ENCODE data around the gene PDGFA.

PDGFA gene

GRCh38 chr7:477626-478220, 41.9 kb downstream of the PDGFA start:
- Histone ChIP-seq H3K9me3 (ENCODE audit: severe bottlenecking) (no peaks in the 10 kb centered on the region), H3K27me3 (ENCODE audit: insufficient read depth, poor library complexity, severe bottlenecking) (no peaks in the 10 kb centered on the region), H3K36me3 (ENCODE audit: low read depth) (no peaks in the 10 kb centered on the region), H3K4me1 (ENCODE audit: insufficient read depth, poor library complexity, severe bottlenecking) (peaks cover 8% of the 10 kb centered on the region), H3K4me3 (ENCODE audit: severe bottlenecking) (no peak overlapping the region), H3K27ac (ENCODE audit: poor library complexity, severe bottlenecking) (no peak overlapping the region)
- DNase-seq (ENCODE audit: low spot score) (peak; percentile 51), ATAC-seq (ENCODE audit: low read depth) (peak; percentile 38; the same call in 1 of the 3 replicates)
- no peak for TF ChIP-seq CTCF (IDR thresholded peaks at IDR 0.05; ENCODE audit: poor library complexity, severe bottlenecking)

GRCh38 chr7:476736-477360, 42.8 kb downstream of the PDGFA start:
- no peak for TF ChIP-seq CTCF (IDR thresholded peaks at IDR 0.05; ENCODE audit: poor library complexity, severe bottlenecking)
- Histone ChIP-seq H3K4me1 (ENCODE audit: insufficient read depth, poor library complexity, severe bottlenecking) (peaks cover 14% of the 10 kb centered on the region), H3K9me3 (ENCODE audit: severe bottlenecking) (no peaks in the 10 kb centered on the region), H3K27ac (ENCODE audit: poor library complexity, severe bottlenecking) (no peak overlapping the region), H3K4me3 (ENCODE audit: severe bottlenecking) (no peak overlapping the region), H3K27me3 (ENCODE audit: insufficient read depth, poor library complexity, severe bottlenecking) (no peaks in the 10 kb centered on the region), H3K36me3 (ENCODE audit: low read depth) (no peaks in the 10 kb centered on the region)
- DNase-seq (ENCODE audit: low spot score): peak; percentile 50
- no peak for ATAC-seq (ENCODE audit: low read depth)

- TF ChIP-seq CTCF (IDR thresholded peaks at IDR 0.05; ENCODE audit: poor library complexity, severe bottlenecking): no peak
- Histone ChIP-seq H3K27ac (ENCODE audit: poor library complexity, severe bottlenecking) (no peak overlapping the region), H3K27me3 (ENCODE audit: insufficient read depth, poor library complexity, severe bottlenecking) (no peaks in the 10 kb centered on the region), H3K36me3 (ENCODE audit: low read depth) (no peaks in the 10 kb centered on the region), H3K9me3 (ENCODE audit: severe bottlenecking) (no peaks in the 10 kb centered on the region), H3K4me3 (ENCODE audit: severe bottlenecking) (no peak overlapping the region), H3K4me1 (ENCODE audit: insufficient read depth, poor library complexity, severe bottlenecking) (peaks cover 20% of the 10 kb centered on the region)
- DNase-seq (ENCODE audit: low spot score) (peak; percentile 51), ATAC-seq (ENCODE audit: low read depth) (no peak)
Observed at GRCh38 chr7:475951-476441, 43.6 kb downstream of the PDGFA start.

- no peaks in the 10 kb centered on the region for H3K36me3 ChIP-seq (ENCODE audit: low read depth)
- peaks cover 20% of the 10 kb centered on the region for H3K4me1 ChIP-seq (ENCODE audit: insufficient read depth, poor library complexity, severe bottlenecking)
- H3K9me3 ChIP-seq (ENCODE audit: severe bottlenecking): no peaks in the 10 kb centered on the region
- no peak overlapping the region for H3K27ac ChIP-seq (ENCODE audit: poor library complexity, severe bottlenecking)
- no peak for TF ChIP-seq CTCF (IDR thresholded peaks at IDR 0.05; ENCODE audit: poor library complexity, severe bottlenecking)
- no peaks in the 10 kb centered on the region for H3K27me3 ChIP-seq (ENCODE audit: insufficient read depth, poor library complexity, severe bottlenecking)
- ATAC-seq (ENCODE audit: low read depth): no peak
- H3K4me3 ChIP-seq (ENCODE audit: severe bottlenecking): no peak overlapping the region
- DNase-seq (ENCODE audit: low spot score): no peak
Observed at GRCh38 chr7:475425-475728, 44.3 kb downstream of the PDGFA start.

Measured in RWPE2 (cell line).